HepG2 (cell line): ENCODE results near the gene ADGRD1. TPM values are rescaled to one million over a fixed set of nuclear protein-coding genes. Genes with fewer than 3 reads are reported as not detected.

ENCODE experiments used
- ATAC-seq: fragments of 200-7000 bp; cut with Tn5 transposase; 3 replicates; pipeline ENCODE4 v1.9.1; 2020; ENCODE audit warnings: mild to moderate bottlenecking, moderate library complexity
- BruUV-seq: library from RNA; stranded (reverse); fragments of 400-500 nt; replicated peaks from 2 replicates; lab custom pipeline; 2021; lab: Mats Ljungman, UMichigan
- CTCF ChIA-PET: fragments of 300-600 bp; formaldehyde crosslinking; extraction: SDS; loops from one replicate; lab custom pipeline; 2021; ENCODE audit warnings: low total read pairs, inconsistent platforms, low intra/inter-chr PET ratio; lab: Yijun Ruan, JAX
- POLR2A ChIA-PET: fragments of 350-600 bp; sonication (Branson Sonifier 250); formaldehyde crosslinking; loops from one replicate; lab custom pipeline; 2020; ENCODE audit warnings: antibody characterized with exemption, inconsistent platforms; lab: Yijun Ruan, JAX
- DNase-seq: peaks from one replicate; pipeline ENCODE4 v3.0.0-alpha.2; 2015; ENCODE audit warnings: low spot score
- FAIRE-seq: peaks from 3 replicates; lab custom pipeline; 2011; peaks lifted over from hg19 to GRCh38; lab: Jason Lieb, UNC
- H2AFZ ChIP-seq: one replicate; pipeline ENCODE4 v1.6.1; 2011; ENCODE audit warnings: low read length, inconsistent platforms
- H3K27ac ChIP-seq: fragments of 300-600 bp; 3 replicates; pipeline ENCODE4 v1.8.0; 2011; ENCODE audit warnings: mixed run types, mild to moderate bottlenecking, mixed read lengths, low read length, inconsistent platforms; ENCODE audit not compliant: insufficient read depth; ENCODE audit errors: extremely low read length
- H3K27me3 ChIP-seq, 2 experiments: fragments of 200-600 bp in 1 of 2; 2 replicates in 1 of 2; 3 replicates in 1 of 2; pipeline versions ENCODE4 v1.6.0 to v1.8.0; 2011; ENCODE audit warnings: low read length in 2 of 2, mild to moderate bottlenecking in 2 of 2, moderate library complexity in 2 of 2, inconsistent platforms in 1 of 2; ENCODE audit not compliant: insufficient read depth in 2 of 2, control insufficient read depth in 1 of 2
- H3K36me3 ChIP-seq, 2 experiments: fragments of 200-600 bp in 1 of 2; replicated peaks in 1 of 2; 2 replicates in 1 of 2; 3 replicates in 1 of 2; pipeline versions ENCODE4 v1.5.1 to v1.8.0; 2011; ENCODE audit warnings: low read length in 2 of 2, inconsistent platforms in 1 of 2; ENCODE audit not compliant: insufficient read depth in 2 of 2, control insufficient read depth in 1 of 2
- H3K4me1 ChIP-seq: 2 replicates; pipeline ENCODE4 v1.5.1; 2012; ENCODE audit warnings: low read length, inconsistent platforms; ENCODE audit not compliant: insufficient read depth
- H3K4me2 ChIP-seq: 2 replicates; pipeline ENCODE4 v1.6.0; 2011; ENCODE audit warnings: low read depth, low read length, inconsistent platforms
- H3K4me3 ChIP-seq, 3 experiments: fragments of 200-600 bp in 1 of 3; sonication (generic), shearing (Covaris generic) in 1 of 3; replicated peaks in 1 of 3; 2 replicates each; pipeline ENCODE4 v1.5.1; 2011 to 2016; ENCODE audit warnings: low read length in 3 of 3, inconsistent platforms in 2 of 3, low read depth in 2 of 3, mild to moderate bottlenecking in 2 of 3, control low read depth in 1 of 3, mixed read lengths in 1 of 3; ENCODE audit not compliant: insufficient read depth in 1 of 3
- H3K79me2 ChIP-seq: one replicate; pipeline ENCODE4 v1.6.1; 2011; ENCODE audit warnings: low read length, inconsistent platforms; ENCODE audit not compliant: insufficient read depth
- H3K9ac ChIP-seq: 2 replicates; pipeline ENCODE4 v1.6.0; 2011; ENCODE audit warnings: mild to moderate bottlenecking, low read depth, low read length, inconsistent platforms; ENCODE audit not compliant: insufficient read depth
- H3K9me3 ChIP-seq: 2 replicates; pipeline ENCODE4 v1.5.1; 2012; ENCODE audit warnings: mild to moderate bottlenecking, low read length
- H4K20me1 ChIP-seq: 2 replicates; pipeline ENCODE4 v1.6.0; 2011; ENCODE audit warnings: inconsistent platforms, mild to moderate bottlenecking, low read length, moderate library complexity; ENCODE audit not compliant: insufficient read depth
- GATA4 ChIP-seq: sonication (generic); IDR thresholded peaks from 2 replicates; pipeline ENCODE4 v1.6.1; 2016; ENCODE audit warnings: antibody characterized with exemption, low read depth, borderline replicate concordance
- JUND ChIP-seq: sonication (generic); formaldehyde crosslinking; IDR thresholded peaks from 2 replicates; pipeline ENCODE4 v1.8.0; 2022; ENCODE audit warnings: mild to moderate bottlenecking, missing genetic modification reagents
- MLXIP ChIP-seq: sonication (generic); formaldehyde crosslinking; IDR thresholded peaks from 2 replicates; pipeline ENCODE4 v1.9.0; 2021; ENCODE audit warnings: missing genetic modification reagents, borderline replicate concordance
- PHF8 ChIP-seq: sonication (generic); formaldehyde crosslinking; IDR thresholded peaks from 2 replicates; pipeline ENCODE4 v1.5.0; 2020; ENCODE audit warnings: missing genetic modification reagents
- SETDB1 ChIP-seq: sonication (generic); formaldehyde crosslinking; IDR thresholded peaks from 2 replicates; pipeline ENCODE4 v1.5.1; 2020; ENCODE audit warnings: missing genetic modification reagents, mild to moderate bottlenecking, borderline replicate concordance
- THAP9 ChIP-seq: sonication (generic); formaldehyde crosslinking; IDR thresholded peaks from 2 replicates; pipeline ENCODE4; 2020; ENCODE audit warnings: missing genetic modification reagents, mild to moderate bottlenecking, borderline replicate concordance
- ZFY ChIP-seq: sonication (generic); formaldehyde crosslinking; IDR thresholded peaks from 2 replicates; pipeline ENCODE4 v1.4.0; 2020; ENCODE audit warnings: missing genetic modification reagents
- WGBS: methylation state at CpG from one replicate; pipeline ENCODE4 v1.1.6; 2017; ENCODE audit warnings: low lambda C conversion rate; 5-methylcytosine and 5-hydroxymethylcytosine counted together
- in situ Hi-C: cut with HindIII; loops from 2 replicates; pipeline ENCODE4 v1.10.0; 2017; ENCODE audit warnings: low pct_unique_long_range_greater_than_20kb; ENCODE audit not compliant: extremely low pct_ligation_motif_present
- intact Hi-C: fragments of 100-400 bp; cut with micrococcal nuclease; formaldehyde crosslinking; loops from one replicate; pipeline ENCODE4 v1.10.0; 2022; ENCODE audit not compliant: unreplicated experiment
- polyA plus RNA-seq, 8 experiments: library from polyadenylated mRNA; depleted of rRNA in 3 of 8; stranded (reverse) in 7 of 8; unstranded in 1 of 8; fragments of >200 nt; fragmentation: Illumina TruSeq in 4 of 8; extraction: Trizol in 4 of 8; gene quantifications; 2 replicates each; pipeline versions ENCODE4 v1.2.1 to v1.2.3, GENCODE V29; 2011 to 2016; ENCODE audit warnings: low read depth in 4 of 8, missing spikeins in 1 of 8, mixed read lengths in 1 of 8; ENCODE audit not compliant: insufficient read depth in 1 of 8
- total RNA-seq, 5 experiments: library from RNA; depleted of rRNA; stranded (reverse); fragments of >200 nt; fragmentation: Illumina TruSeq; extraction: Trizol; gene quantifications; 2 replicates each; pipeline ENCODE4 v1.2.3, GENCODE V29; 2016; ENCODE audit warnings: low read depth in 1 of 5

ADGRD1 gene
- total and polyA plus RNA-seq, 2 of the 13 experiments (the other 11 are each of a cell fraction or from before 2014, with no cell fraction given) = 0.46 to 12.4 TPM

- TF ChIP-seq MLXIP (no peak), PHF8 (CRISPR knock-in tag) (no peak), SETDB1 (CRISPR knock-in tag) (no peak), JUND (CRISPR knock-in tag) (no peak), GATA4 (no peak), ZFY (CRISPR knock-in tag) (no peak)
Measured at GRCh38 chr12:131026754-131027153, 73.0 kb downstream of the ADGRD1 start (continued).

- CTCF ChIA-PET = no interaction called here
- H3K79me2 ChIP-seq = no peaks in the 10 kb centered on the region
- no peak overlapping the region for H2AFZ ChIP-seq
- peaks cover 30% of the 10 kb centered on the region for H3K4me1 ChIP-seq
- DNase-seq = no peak
- no peak overlapping the region for H3K4me3 ChIP-seq
- no peaks in the 10 kb centered on the region for H4K20me1 ChIP-seq
- no peak overlapping the region for H3K9ac ChIP-seq
- intact Hi-C loops = no loop called here
- in situ Hi-C loops = no loop called here
- H3K36me3 ChIP-seq = no peaks in the 10 kb centered on the region; a peak in 1 of 5 replicates
- no peaks in the 10 kb centered on the region for H3K9me3 ChIP-seq
- ATAC-seq = no peak
- H3K4me2 ChIP-seq = no peak overlapping the region
- no peaks in the 10 kb centered on the region for H3K27me3 ChIP-seq
- POLR2A ChIA-PET = no interaction called here
- H3K27ac ChIP-seq = no peak overlapping the region
- no peak for TF ChIP-seq THAP9
- TF ChIP-seq, all 625 proteins: peak for 0
- FAIRE-seq = no peak
- WGBS = 89% methylated on average over 9 of the region's 9 CpGs
- BruUV-seq = no TSS peak
Measured at GRCh38 chr12:131027264-131027663, 73.6 kb downstream of the ADGRD1 start.
